Measurements from ENCODE around the gene SYT11. TPM values are rescaled to one million over a fixed set of nuclear protein-coding genes. Genes with fewer than 3 reads are reported as not detected.

Gene SYT11
- total RNA-seq, 1 donor from 2014 or later, result 6.3 TPM

DNA sequence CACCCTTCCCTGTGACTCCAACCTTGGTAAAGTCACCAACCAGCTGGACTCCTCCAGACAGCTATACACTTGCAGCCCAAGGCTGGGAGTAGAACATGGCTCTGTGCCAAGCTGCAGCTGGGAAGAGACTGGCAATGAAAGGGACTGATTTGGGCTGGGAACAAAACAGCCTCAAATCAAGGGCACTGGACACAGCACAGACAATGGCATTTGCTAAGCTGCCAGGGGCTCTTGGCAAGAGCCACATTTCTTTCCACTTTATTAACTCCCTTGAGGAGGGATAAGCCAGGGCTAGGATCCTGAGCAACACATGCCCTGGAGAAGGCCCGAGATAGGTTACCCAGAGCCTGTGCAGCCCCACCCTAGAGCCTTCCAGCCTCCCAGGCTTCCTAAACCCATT lies 12.0 kb downstream of the SYT11 start:
- no peaks in the 10 kb centered on the region for H3K9me3 Mint-ChIP-seq
- Histone ChIP-seq H3K4me3 (no peak overlapping the region), H3K79me2 (ENCODE audit: low read depth) (no peaks in the 10 kb centered on the region), H3F3A (ENCODE audit: low read depth) (no peaks in the 10 kb centered on the region), H3K4me1 (peaks cover 9% of the 10 kb centered on the region), H3K4me2 (no peak overlapping the region), H3K36me3 (no peaks in the 10 kb centered on the region), H3K27me3 (no peaks in the 10 kb centered on the region), H2AFZ (replicated peaks) (no peak overlapping the region), H3K9me3 (ENCODE audit: low read depth) (no peaks in the 10 kb centered on the region), H4K20me1 (ENCODE audit: low read depth) (peaks cover 3% of the 10 kb centered on the region), H3K9ac (no peak overlapping the region), H3K27ac (no peak overlapping the region)
- H3K27me3 Mint-ChIP-seq (ENCODE audit: insufficient read depth, low read depth), result peaks cover 4% of the 10 kb centered on the region
- peaks cover 9% of the 10 kb centered on the region for H3K4me1 Mint-ChIP-seq
- DNase-seq (ENCODE audit: low spot score), result peak; percentile 38
- no peak overlapping the region for H3K4me3 Mint-ChIP-seq
- H3K27ac Mint-ChIP-seq, result peak overlapping the region; percentile 32
- TF ChIP-seq EZH2 (IDR thresholded peaks at IDR 0.05) (no peak), EZH2phosphoT487 (IDR thresholded peaks at IDR 0.05) (no peak)
- TF ChIP-seq, protein P1, sequence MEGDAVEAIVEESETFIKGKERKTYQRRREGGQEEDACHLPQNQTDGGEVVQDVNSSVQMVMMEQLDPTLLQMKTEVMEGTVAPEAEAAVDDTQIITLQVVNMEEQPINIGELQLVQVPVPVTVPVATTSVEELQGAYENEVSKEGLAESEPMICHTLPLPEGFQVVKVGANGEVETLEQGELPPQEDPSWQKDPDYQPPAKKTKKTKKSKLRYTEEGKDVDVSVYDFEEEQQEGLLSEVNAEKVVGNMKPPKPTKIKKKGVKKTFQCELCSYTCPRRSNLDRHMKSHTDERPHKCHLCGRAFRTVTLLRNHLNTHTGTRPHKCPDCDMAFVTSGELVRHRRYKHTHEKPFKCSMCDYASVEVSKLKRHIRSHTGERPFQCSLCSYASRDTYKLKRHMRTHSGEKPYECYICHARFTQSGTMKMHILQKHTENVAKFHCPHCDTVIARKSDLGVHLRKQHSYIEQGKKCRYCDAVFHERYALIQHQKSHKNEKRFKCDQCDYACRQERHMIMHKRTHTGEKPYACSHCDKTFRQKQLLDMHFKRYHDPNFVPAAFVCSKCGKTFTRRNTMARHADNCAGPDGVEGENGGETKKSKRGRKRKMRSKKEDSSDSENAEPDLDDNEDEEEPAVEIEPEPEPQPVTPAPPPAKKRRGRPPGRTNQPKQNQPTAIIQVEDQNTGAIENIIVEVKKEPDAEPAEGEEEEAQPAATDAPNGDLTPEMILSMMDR (IDR thresholded peaks at IDR 0.05), result no peak
- peaks cover 3% of the 10 kb centered on the region for H3K36me3 Mint-ChIP-seq

DNA sequence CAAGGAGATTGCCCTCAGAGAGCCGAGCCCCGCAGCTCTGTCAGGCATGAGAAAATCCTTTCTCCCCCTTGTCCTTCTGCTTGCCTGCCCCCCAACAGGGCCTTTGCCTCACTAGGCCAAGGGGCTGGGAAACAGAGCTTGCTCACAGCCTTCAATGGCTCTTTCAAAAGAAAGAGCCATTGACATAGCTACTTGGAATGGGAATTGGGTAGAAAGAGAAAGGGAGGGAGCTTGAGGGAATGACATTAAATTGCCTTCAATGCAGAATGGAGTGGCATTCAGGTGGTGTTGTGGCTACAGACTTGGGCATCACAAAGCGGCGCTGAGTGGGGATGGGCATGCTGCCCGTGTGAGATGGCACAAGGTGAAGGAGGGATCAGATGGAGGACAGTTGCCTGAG lies 13.2 kb downstream of the SYT11 start:
- Histone ChIP-seq H3K36me3 (no peaks in the 10 kb centered on the region), H3K4me3 (no peak overlapping the region), H3K9me3 (ENCODE audit: low read depth) (no peaks in the 10 kb centered on the region), H3K4me2 (peak overlapping the region; percentile 17), H3F3A (ENCODE audit: low read depth) (no peaks in the 10 kb centered on the region), H3K4me1 (peaks cover 9% of the 10 kb centered on the region), H2AFZ (replicated peaks) (peak overlapping the region; percentile 37), H3K27ac (no peak overlapping the region), H3K9ac (no peak overlapping the region), H4K20me1 (ENCODE audit: low read depth) (peaks cover 3% of the 10 kb centered on the region), H3K27me3 (no peaks in the 10 kb centered on the region), H3K79me2 (ENCODE audit: low read depth) (no peaks in the 10 kb centered on the region)
- TF ChIP-seq EZH2phosphoT487 (IDR thresholded peaks at IDR 0.05), result no peak
- TF ChIP-seq, protein P1 (IDR thresholded peaks at IDR 0.05), result no peak
- TF ChIP-seq EZH2 (IDR thresholded peaks at IDR 0.05), result no peak
- Mint-ChIP-seq H3K36me3 (peaks cover 3% of the 10 kb centered on the region), H3K27me3 (ENCODE audit: insufficient read depth, low read depth) (peaks cover 3% of the 10 kb centered on the region), H3K9me3 (no peaks in the 10 kb centered on the region), H3K27ac (no peak overlapping the region), H3K4me1 (peaks cover 9% of the 10 kb centered on the region), H3K4me3 (no peak overlapping the region)
- peak; percentile 51 for DNase-seq (ENCODE audit: low spot score)

DNA sequence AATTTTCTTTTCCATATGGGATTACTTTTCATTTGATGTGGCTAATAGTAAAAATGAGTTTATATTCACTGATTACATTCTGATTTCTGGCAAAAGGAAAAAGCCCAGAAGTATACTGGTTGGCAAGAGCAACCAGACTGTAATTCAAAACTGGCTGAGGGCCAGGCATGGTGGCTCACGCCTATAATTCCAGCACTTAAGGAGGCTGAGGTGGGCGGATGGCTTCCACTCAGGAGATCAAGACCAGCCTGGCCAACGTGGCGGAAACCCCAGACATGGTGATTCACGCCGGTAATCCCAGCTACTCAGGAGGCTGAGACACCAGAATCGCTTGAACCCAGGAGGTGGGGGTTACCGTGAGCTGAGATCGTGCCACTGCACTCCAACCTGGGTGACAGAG lies 14.5 kb downstream of the SYT11 start:
- H3K27ac ChIP-seq, result no peak overlapping the region
- no peaks in the 10 kb centered on the region for H3K36me3 ChIP-seq
- Mint-ChIP-seq H3K27me3 (ENCODE audit: insufficient read depth, low read depth) (no peaks in the 10 kb centered on the region), H3K4me3 (no peak overlapping the region), H3K9me3 (no peaks in the 10 kb centered on the region), H3K36me3 (peaks cover 3% of the 10 kb centered on the region), H3K27ac (peak overlapping the region; percentile 63), H3K4me1 (peaks cover 9% of the 10 kb centered on the region)
- no peak overlapping the region for H3K4me3 ChIP-seq
- H3K9ac ChIP-seq, result no peak overlapping the region
- TF ChIP-seq EZH2phosphoT487 (IDR thresholded peaks at IDR 0.05), result no peak
- no peak for TF ChIP-seq EZH2 (IDR thresholded peaks at IDR 0.05)
- TF ChIP-seq, protein P1 (IDR thresholded peaks at IDR 0.05), result no peak
- no peak overlapping the region for H2AFZ ChIP-seq (replicated peaks)
- no peaks in the 10 kb centered on the region for H3K79me2 ChIP-seq (ENCODE audit: low read depth)
- no peak overlapping the region for H3K4me2 ChIP-seq
- H3K9me3 ChIP-seq (ENCODE audit: low read depth), result no peaks in the 10 kb centered on the region
- H4K20me1 ChIP-seq (ENCODE audit: low read depth), result peaks cover 3% of the 10 kb centered on the region
- H3K27me3 ChIP-seq, result no peaks in the 10 kb centered on the region
- no peaks in the 10 kb centered on the region for H3F3A ChIP-seq (ENCODE audit: low read depth)
- H3K4me1 ChIP-seq, result peaks cover 9% of the 10 kb centered on the region
- no peak for DNase-seq (ENCODE audit: low spot score)

Data from neural progenitor cell (in vitro differentiated cells).